Liver (tissue), 9 donors: Measurements from ENCODE around the gene DPY19L1. TPM values are rescaled to one million over a fixed set of nuclear protein-coding genes. Genes with fewer than 3 reads are reported as not detected.

Experiments
- DNase-seq: peaks from one replicate; pipeline ENCODE4 v3.0.0-alpha.2; 2017; ENCODE audit warnings: low spot score
- H3K27ac ChIP-seq, 2 donors: one replicate each; pipeline ENCODE4 v1.7.0; 2013; ENCODE audit warnings: inconsistent platforms in 2 of 2, low read length in 2 of 2, control low read depth in 1 of 2, low read depth in 1 of 2, mild to moderate bottlenecking in 1 of 2
- H3K27me3 ChIP-seq, 4 donors: one replicate each; pipeline versions ENCODE4 v1.6.1 to v1.7.0; 2013; ENCODE audit warnings: low read length in 3 of 4, inconsistent platforms in 1 of 4, mild to moderate bottlenecking in 1 of 4, moderate library complexity in 1 of 4; ENCODE audit not compliant: control insufficient read depth in 4 of 4, insufficient read depth in 4 of 4
- H3K36me3 ChIP-seq, 4 donors: one replicate each; pipeline versions ENCODE4 v1.6.1 to v1.7.0; 2013; ENCODE audit warnings: low read length in 3 of 4, mild to moderate bottlenecking in 3 of 4, low read depth in 1 of 4, moderate library complexity in 1 of 4; ENCODE audit not compliant: control insufficient read depth in 4 of 4, insufficient read depth in 3 of 4
- H3K4me1 ChIP-seq, 4 donors: one replicate each; pipeline versions ENCODE4 v1.6.1 to v1.7.0; 2013; ENCODE audit warnings: low read length in 3 of 4, mild to moderate bottlenecking in 3 of 4, moderate library complexity in 1 of 4; ENCODE audit not compliant: control insufficient read depth in 4 of 4, insufficient read depth in 4 of 4
- H3K4me3 ChIP-seq, 3 donors: one replicate each; pipeline versions ENCODE4 v1.6.1 to v1.7.0; 2013; ENCODE audit warnings: low read length in 3 of 3, control low read depth in 1 of 3, low read depth in 1 of 3, mild to moderate bottlenecking in 1 of 3
- H3K9ac ChIP-seq, 2 donors: one replicate each; pipeline ENCODE4 v1.7.0; 2013; ENCODE audit warnings: low read length in 2 of 2, mild to moderate bottlenecking in 2 of 2, moderate library complexity in 2 of 2, control low read depth in 1 of 2, low read depth in 1 of 2
- H3K9me3 ChIP-seq, 4 donors: one replicate each; pipeline versions ENCODE4 v1.6.1 to v1.7.0; 2013; ENCODE audit warnings: low read length in 3 of 4; ENCODE audit not compliant: control insufficient read depth in 4 of 4
- ATF3 ChIP-seq: IDR thresholded peaks from 2 replicates; pipeline ENCODE4 v1.6.1; 2016; ENCODE audit warnings: antibody characterized with exemption
- CTCF ChIP-seq: fragments of 150-350 bp; IDR thresholded peaks from 2 replicates; pipeline ENCODE4 v1.5.1; 2017; ENCODE audit warnings: improper control_type of control experiment, low read depth, low read length; ENCODE audit not compliant: missing input control
- EGR1 ChIP-seq, 2 donors: IDR thresholded peaks; 2 replicates each; pipeline ENCODE4 v1.6.1; 2016 to 2018; ENCODE audit warnings: antibody characterized with exemption in 2 of 2, low read depth in 2 of 2
- FOXA1 ChIP-seq: IDR thresholded peaks from 2 replicates; pipeline ENCODE4 v1.6.1; 2016; ENCODE audit warnings: antibody characterized with exemption
- FOXA2 ChIP-seq: IDR thresholded peaks from 2 replicates; pipeline ENCODE4 v1.6.1; 2016; ENCODE audit warnings: antibody characterized with exemption
- GABPA ChIP-seq, 2 donors: IDR thresholded peaks in 1 of 2; conservative IDR thresholded peaks in 1 of 2; 2 replicates each; pipeline ENCODE4 v1.6.1; 2016; ENCODE audit warnings: antibody characterized with exemption in 2 of 2, mild to moderate bottlenecking in 1 of 2, moderate library complexity in 1 of 2
- HNF4A ChIP-seq, 2 donors: conservative IDR thresholded peaks; 2 replicates each; pipeline ENCODE4 v1.6.1; 2016; ENCODE audit warnings: antibody characterized with exemption in 2 of 2, mild to moderate bottlenecking in 2 of 2
- HNF4G ChIP-seq: IDR thresholded peaks from 2 replicates; pipeline ENCODE4 v1.6.1; 2016; ENCODE audit warnings: antibody characterized with exemption
- JUND ChIP-seq, 2 donors: IDR thresholded peaks; 2 replicates each; pipeline ENCODE4 v1.6.1; 2016; ENCODE audit warnings: antibody characterized with exemption in 2 of 2
- MAX ChIP-seq: IDR thresholded peaks from 2 replicates; pipeline ENCODE4 v1.6.1; 2016; ENCODE audit warnings: antibody characterized with exemption
- NR2F2 ChIP-seq: IDR thresholded peaks from 2 replicates; pipeline ENCODE4 v1.6.1; 2016; ENCODE audit warnings: antibody characterized with exemption
- RAD21 ChIP-seq, 2 donors: IDR thresholded peaks; 2 replicates each; pipeline ENCODE4 v1.6.1; 2016; ENCODE audit warnings: antibody characterized with exemption in 2 of 2, mild to moderate bottlenecking in 2 of 2
- REST ChIP-seq: IDR thresholded peaks from 2 replicates; pipeline ENCODE4 v1.6.1; 2016; ENCODE audit warnings: antibody characterized with exemption, mild to moderate bottlenecking
- RXRA ChIP-seq, 2 donors: IDR thresholded peaks; 2 replicates each; pipeline ENCODE4 v1.6.1; 2017 to 2018; ENCODE audit warnings: antibody characterized with exemption in 2 of 2, mild to moderate bottlenecking in 1 of 2
- SP1 ChIP-seq: IDR thresholded peaks from 2 replicates; pipeline ENCODE4 v1.6.1; 2018; ENCODE audit warnings: antibody characterized with exemption, mild to moderate bottlenecking
- TAF1 ChIP-seq: conservative IDR thresholded peaks from 2 replicates; pipeline ENCODE4 v1.6.1; 2016; ENCODE audit warnings: antibody characterized with exemption, mild to moderate bottlenecking
- YY1 ChIP-seq: IDR thresholded peaks from 2 replicates; pipeline ENCODE4 v1.6.1; 2016; ENCODE audit warnings: antibody characterized with exemption, mild to moderate bottlenecking
- ZBTB33 ChIP-seq: IDR thresholded peaks from 2 replicates; pipeline ENCODE4 v1.6.1; 2016; ENCODE audit warnings: antibody characterized with exemption
- WGBS: extraction: QIAGEN DNeasy Blood & Tissue Kit; methylation state at CpG from one replicate; pipeline ENCODE4 v1.1.7; 2013; 5-methylcytosine and 5-hydroxymethylcytosine counted together
- polyA plus RNA-seq, 2 donors: library from polyadenylated mRNA; stranded (reverse) in 1 of 2; unstranded in 1 of 2; fragments of 200-250 nt in 1 of 2; fragments of >200 nt in 1 of 2; fragmentation: Nextera tagmentation in 1 of 2; extraction: Ambion mirVana in 1 of 2; gene quantifications; one replicate each; pipeline versions ENCODE4 v1.2.1 to v1.2.3, GENCODE V29; 2013 to 2015
- total RNA-seq, 2 donors: library from RNA; depleted of rRNA; stranded (reverse); fragments of >200 nt; gene quantifications; one replicate each; pipeline ENCODE4 v1.2.3, GENCODE V29; 2014
- donor health status: healthy.
- donor health status: healthy.
- donor health status: healthy.
- donor health status: healthy.
- donor health status: healthy.

DPY19L1 gene
- total and polyA plus RNA-seq, 4 donors: 3.9 to 24.2 (median 16.9) TPM

GRCh38 chr7:35019801-35020200 lies 17.5 kb downstream of the DPY19L1 start:
- TF ChIP-seq YY1: no peak
- TF ChIP-seq RXRA (IDR thresholded peaks at IDR 0.05): no peak
- no peak for TF ChIP-seq GABPA (IDR thresholded peaks at IDR 0.05 in 1 of 2, conservative IDR thresholded peaks at IDR 0.05 in 1 of 2)
- TF ChIP-seq FOXA2: no peak
- TF ChIP-seq CTCF: no peak
- no peak for TF ChIP-seq HNF4G
- TF ChIP-seq SP1: no peak
- TF ChIP-seq ATF3: no peak
- no peak for TF ChIP-seq MAX
- no peak for TF ChIP-seq RAD21 (IDR thresholded peaks at IDR 0.05)
- no peak for TF ChIP-seq FOXA1
- no peak for TF ChIP-seq ZBTB33
- TF ChIP-seq NR2F2: no peak
- no peak for TF ChIP-seq TAF1
- no peak for TF ChIP-seq JUND (IDR thresholded peaks at IDR 0.05)
- TF ChIP-seq HNF4A (conservative IDR thresholded peaks at IDR 0.05): no peak
- no peak for TF ChIP-seq EGR1 (IDR thresholded peaks at IDR 0.05; ENCODE audit: low read depth in 2 of 2)
- TF ChIP-seq REST: no peak
- Histone ChIP-seq H3K27ac (no peak overlapping the region), H3K9ac (no peak overlapping the region), H3K9me3 (no peaks in the 10 kb centered on the region), H3K4me3 (no peak overlapping the region), H3K4me1 (no peaks in the 10 kb centered on the region), H3K27me3 (no peaks in the 10 kb centered on the region), H3K36me3 (peaks cover 0 to 5% (median 0%) of the 10 kb centered on the region in 4 donors)
- DNase-seq: no peak
- 80% methylated on average over 3 of the region's 3 CpGs for WGBS
